Right lung (tissue), 10 donors: ENCODE results near the gene MAP7D1. TPM values are rescaled to one million over a fixed set of nuclear protein-coding genes. Genes with fewer than 3 reads are reported as not detected.

ENCODE experiments used
- DNase-seq, 2 donors: peaks; one replicate each; pipeline ENCODE4 v3.0.0-alpha.2; 2013
- long read RNA-seq, 8 donors: transcript quantifications; one replicate each; lab custom pipeline, GENCODE V29; 2026
- polyA plus RNA-seq, 5 donors: library from polyadenylated mRNA; unstranded; fragments of 120-200 nt; gene quantifications; one replicate each; pipeline versions ENCODE4 v1.2.1 to v1.2.3, GENCODE V29; 2013; ENCODE audit warnings: inconsistent platforms in 1 of 5, low replicate concordance in 1 of 5; ENCODE audit not compliant: insufficient read length in 5 of 5, insufficient read depth in 1 of 5

MAP7D1 gene
- 10 to 100 TPM; 49.6 to 82.4 (median 52.3) TPM for polyA plus RNA-seq
- long read RNA-seq, donor 1, partial matches to known transcripts, result 17 of 18 reads
- long read RNA-seq, donor 1, other reads (novel, unspliced or antisense), result 0 of 18 reads
- long read RNA-seq, donor 2, partial matches to known transcripts, result 0 of 1 reads
- long read RNA-seq, donor 2, other reads (novel, unspliced or antisense), result 0 of 1 reads
- long read RNA-seq, donor 3, partial matches to known transcripts, result 25 of 26 reads
- long read RNA-seq, donor 3, other reads (novel, unspliced or antisense), result 0 of 26 reads
- long read RNA-seq, donor 4, partial matches to known transcripts, result 0 of 2 reads
- long read RNA-seq, donor 4, other reads (novel, unspliced or antisense), result 0 of 2 reads
- long read RNA-seq, donor 5, partial matches to known transcripts, result 16 of 18 reads
- long read RNA-seq, donor 5, other reads (novel, unspliced or antisense), result 0 of 18 reads
- long read RNA-seq, donor 6, partial matches to known transcripts, result 5 of 7 reads
- long read RNA-seq, donor 6, other reads (novel, unspliced or antisense), result 0 of 7 reads
- long read RNA-seq, donor 7, partial matches to known transcripts, result 8 of 11 reads
- long read RNA-seq, donor 7, other reads (novel, unspliced or antisense), result 0 of 11 reads
- long read RNA-seq, donor 8, partial matches to known transcripts, result 5 of 5 reads
- long read RNA-seq, donor 8, other reads (novel, unspliced or antisense), result 0 of 5 reads

DNA sequence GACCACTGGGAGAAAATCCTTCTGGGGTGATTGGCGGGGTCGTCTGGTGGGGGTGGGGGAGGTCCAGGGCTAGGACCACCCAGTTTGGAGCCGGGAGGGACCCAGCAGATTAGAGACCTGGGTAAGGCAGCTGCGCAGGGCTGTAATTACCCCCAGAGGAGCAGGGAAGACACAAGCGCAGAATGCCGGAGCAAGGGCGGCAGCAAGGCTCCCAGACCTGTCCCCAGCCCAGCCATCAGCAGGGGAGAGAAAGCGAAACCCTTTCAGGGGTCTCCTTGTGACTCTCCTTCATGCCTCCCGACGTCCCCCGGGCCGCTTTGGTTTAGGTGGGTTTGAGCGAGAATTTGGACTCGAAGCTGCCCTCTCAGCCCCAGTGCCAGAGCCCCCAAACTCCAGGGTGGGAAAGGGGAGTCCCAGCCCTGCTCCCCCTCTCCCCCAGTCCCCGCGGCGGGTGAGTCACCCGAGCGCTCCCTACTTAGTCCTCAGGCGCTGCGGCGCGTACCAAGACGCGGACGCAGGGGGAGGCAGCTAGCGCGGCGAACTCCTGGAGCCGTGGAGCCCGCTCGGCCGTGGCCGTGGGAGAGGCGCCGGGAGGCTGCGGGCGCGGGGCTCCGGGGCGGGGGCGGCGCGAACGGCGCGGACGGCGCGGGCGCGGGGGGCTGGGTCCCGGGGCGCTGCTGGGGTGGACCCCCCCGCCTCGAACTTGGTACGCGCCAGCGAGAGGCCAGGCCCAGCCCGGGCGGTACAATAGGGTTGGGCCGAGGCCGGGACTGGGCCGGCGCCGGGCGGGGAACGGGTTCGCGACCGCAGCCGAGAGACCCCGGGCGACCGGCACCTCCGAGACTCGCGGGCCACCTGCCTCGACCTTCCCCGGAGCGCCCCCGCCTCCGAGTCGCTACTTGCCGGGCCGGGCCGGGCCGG lies at the start of gene MAP7D1:
MAP7D1 (plus strand) TSS at position 753 of the 921 bp plus-strand sequence. CDS start 258 bp downstream, outside the sequence.
- peak; percentile 85 to 87 for DNase-seq

DNA sequence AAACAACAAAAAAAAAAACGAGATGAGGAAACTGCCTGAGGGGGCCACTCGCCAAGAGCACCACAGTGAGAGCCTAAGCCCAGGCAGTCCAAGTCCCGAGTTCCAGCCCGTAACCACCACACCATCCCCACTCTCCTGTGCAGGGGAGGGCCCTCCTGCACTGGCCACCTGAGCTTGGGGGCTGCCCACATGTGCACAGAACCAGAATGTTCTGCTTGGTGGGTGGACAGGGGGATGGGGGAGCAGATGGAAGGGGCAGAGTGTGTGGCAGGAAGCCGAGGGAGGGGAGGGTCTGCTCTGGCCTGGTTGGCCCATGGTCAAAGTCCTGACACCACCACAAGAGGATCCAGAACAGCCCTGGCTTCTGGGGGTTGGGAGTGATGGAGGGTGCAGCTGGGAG lies 49.7 kb upstream of the MAP7D1 start:
- DNase-seq, result no peak

DNA sequence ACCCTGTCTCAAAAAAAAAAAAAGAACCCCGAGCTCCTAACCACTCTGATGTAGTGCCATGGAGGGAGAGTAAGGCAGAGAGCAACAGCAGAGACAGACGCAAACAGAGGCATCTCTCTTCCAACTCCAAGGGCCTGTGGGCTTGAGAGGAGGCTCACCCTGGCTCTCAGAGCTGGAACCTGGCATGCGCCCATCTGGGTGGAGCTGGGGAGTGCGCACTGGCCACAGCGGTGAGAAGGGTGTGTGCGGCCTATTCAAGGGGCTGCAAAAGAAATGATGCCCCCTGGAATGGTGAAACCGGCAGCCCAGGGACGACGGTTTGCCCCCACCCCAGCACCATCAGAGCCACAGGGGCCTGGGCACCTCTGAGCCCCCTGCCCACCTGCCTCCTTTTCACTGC lies 48.6 kb upstream of the MAP7D1 start:
- DNase-seq, result no peak

DNA sequence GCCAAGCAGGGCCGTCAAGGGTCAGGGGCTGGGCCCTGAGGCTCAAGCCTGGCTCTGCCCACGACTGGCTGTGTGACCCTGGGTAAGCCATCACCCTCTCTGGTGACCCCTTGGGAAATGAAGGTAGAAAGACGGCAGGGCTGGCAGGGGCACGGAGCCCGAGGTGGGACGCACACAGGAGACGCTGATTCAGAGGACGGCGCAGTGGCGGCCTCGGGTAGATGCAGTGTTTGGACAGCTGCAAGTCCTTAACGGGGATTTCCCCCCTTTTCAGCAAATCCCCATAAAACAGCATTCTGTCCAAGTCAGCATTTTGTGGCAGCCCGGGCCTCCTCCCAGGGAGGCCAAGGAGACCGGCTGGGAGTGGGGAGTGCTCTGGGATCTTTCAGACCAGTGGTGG lies 47.6 kb upstream of the MAP7D1 start:
- DNase-seq, result no peak

DNA sequence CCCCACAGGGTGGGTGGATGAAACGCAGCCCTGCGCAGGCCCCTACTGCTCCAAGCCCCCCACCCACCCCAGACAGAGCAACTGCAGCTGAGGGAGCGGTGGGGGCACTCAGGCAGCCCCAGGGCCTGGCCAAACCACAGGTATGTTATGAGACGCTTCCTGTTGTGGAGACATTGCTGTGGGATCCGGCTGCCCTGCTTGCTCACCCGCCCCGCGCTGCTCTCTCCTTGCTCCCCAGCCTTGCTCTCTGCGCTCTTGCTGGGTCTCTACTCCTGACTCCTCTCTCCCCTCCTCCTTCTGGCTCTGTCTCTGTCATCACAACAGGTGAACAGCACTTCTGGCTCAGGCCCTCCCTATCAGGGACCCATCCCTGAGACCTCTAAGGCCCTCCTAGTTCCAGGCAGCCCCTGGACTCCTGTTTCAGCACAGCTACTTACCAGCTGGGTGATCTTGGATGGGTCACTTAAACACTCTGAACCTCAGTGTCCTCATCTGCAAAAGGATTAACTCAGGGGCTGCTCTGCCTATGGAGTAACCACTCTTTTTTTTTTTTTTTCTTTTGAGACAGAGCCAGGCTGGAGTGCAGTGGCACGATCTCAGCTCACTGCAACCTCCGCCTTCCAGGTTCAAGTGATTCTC lies 46.8 kb upstream of the MAP7D1 start:
- DNase-seq, result no peak

DNA sequence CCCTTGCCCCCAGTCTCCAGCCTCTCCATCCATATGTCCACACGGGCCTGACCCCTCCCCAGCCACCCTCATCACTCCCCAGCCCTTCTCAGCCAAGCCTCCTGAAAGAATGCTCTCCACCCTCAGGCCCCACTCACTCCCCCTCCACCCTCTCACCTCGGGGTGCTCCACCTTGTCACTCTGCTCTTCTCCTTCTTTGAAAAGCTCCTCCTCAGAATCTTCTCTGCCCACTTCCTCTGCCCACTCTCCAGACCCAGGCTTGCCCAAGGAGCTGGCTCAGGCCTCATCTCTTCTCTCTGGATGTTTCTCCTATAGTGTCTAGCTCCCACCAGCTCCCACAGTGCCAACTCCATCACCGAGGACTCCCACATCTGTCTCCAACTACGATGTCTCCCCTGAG lies 44.8 kb upstream of the MAP7D1 start:
- no peak for DNase-seq

DNA sequence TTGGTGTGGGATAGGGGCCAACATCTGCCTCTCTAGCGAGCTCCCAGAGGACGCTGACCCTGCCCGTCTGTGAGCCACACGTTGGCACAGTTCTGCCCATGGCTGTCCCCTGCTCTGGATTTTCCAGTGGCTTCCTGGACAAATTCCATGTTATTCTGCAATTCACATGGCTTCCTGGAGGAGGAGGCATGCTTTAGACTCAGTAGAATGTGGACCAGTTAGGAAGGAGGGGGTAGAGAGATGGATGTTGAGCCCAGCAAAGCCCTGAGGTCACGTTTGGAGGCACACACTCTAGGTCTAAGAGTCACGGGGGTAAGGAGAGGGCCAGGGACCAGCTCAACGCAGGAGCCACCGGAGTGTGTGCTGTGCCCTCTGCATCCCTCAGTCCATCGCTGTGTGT lies 43.1 kb upstream of the MAP7D1 start:
- no peak for DNase-seq

DNA sequence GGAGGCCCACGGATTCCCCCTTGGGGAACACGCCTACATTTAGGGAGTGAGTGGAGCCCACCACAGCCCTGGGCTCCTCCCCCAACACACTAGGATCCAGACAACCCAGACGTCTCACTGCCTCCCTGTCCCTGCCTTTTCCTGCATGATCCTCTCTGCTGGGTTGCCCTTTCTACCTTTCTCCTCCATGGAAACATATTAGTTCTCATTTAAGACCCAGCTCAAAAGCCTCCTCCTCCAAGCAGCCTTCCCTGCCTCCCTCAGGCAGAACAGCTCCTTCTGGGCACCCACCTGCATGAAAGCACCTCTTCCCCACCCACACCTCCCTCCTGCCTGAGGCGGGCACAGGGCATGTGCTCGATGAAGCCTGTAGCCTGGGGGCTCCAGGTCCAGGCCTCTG lies 41.6 kb upstream of the MAP7D1 start:
- no peak for DNase-seq

DNA sequence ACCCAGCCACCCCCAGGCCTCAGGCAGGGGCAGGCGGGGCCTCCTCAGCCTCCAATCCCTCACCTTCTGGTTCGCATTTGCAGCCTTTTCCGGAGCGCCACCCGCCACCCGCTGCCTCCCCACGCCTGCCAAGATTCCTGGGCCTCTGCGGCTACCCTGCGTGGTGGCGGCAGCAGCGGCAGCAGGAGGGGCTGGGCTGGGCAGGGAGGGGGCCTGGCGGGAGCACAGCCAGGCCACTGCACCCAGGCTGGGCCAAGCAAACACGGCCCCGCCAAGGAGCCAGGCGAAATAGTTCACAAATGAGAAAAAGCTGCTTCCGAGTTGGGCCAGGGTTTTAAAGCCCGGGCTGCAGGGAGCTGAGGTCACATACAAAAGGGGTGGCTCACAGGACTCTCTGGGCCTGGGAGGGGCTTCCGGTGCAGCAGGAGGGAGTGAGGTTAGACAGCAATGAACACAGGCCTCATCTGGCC lies 40.7 kb upstream of the MAP7D1 start:
- DNase-seq, result no peak

DNA sequence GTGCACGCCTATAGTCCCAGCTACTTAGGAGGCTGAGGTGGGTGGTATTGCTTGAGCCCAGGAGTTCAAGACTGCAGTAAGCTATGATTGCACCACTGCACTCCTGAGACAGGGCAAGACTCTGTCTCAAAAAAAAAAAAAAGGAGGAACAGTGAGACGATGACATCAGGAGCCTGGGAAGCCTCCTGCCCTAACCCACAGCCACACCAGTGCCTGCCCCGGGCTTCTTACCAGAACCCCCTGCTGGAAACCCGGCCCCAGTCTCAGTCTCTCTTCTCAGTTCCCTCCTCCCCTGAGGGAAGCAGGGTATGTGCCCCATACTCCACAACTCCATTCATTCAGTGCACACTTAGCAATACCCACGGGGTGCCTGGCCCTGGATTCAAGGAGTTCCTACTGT lies 40.0 kb upstream of the MAP7D1 start:
- DNase-seq, result no peak

DNA sequence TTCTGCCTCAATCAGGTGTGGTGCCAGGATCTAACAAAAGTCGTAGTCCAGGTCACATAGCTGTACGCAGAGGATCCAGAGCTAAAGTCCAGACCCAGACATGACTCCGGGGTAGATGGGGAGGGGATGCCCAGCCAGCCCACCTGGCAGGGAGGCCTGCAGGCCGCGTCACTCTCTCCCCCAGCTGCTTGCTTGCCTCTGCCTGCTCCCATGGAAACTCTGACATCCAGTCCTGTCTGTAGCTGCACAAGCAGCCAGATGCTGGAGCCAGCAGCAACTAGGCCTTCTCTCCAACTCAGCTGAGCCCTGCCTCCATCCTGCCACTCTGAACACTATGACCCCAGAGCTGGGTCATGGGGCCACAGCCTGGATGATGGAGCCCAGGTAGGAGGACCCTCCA lies 39.1 kb upstream of the MAP7D1 start:
- no peak for DNase-seq

DNA sequence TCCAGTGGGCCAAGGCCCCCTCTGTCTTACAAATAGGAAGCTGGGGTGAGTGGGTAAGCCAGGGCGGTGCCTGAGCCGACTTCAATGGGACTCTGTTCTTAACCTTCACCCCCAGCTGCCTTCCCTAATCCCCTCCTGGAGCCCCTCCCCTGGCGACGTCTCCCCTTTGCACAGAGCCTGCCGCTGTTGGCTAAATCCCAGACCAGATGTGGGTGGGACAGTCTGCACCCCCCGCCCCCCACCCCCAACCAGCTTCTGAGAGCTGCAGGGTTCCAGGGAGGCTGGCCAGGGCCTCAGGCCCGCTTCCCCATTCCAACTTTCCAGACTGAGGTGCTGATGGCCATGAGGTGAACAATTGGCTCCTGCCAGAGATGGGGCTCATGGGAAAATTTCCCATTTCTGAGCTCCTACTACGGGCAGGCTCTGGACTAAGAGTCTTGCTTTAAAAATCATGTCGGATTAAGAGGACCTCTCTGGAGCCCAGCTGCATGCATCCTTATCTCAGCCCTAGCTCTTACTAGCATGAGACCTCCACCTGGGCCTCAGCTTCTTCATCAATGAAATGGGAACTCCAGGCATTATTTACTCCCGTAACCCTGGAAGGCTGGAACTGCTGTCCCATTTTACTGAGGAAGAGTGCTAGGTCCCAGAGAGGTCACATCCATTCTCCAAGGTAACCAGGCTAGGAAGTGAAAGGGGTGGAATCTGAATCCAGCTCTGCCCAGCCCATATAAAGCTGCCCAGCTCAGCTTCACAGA lies 37.3 kb upstream of the MAP7D1 start:
- no peak for DNase-seq

DNA sequence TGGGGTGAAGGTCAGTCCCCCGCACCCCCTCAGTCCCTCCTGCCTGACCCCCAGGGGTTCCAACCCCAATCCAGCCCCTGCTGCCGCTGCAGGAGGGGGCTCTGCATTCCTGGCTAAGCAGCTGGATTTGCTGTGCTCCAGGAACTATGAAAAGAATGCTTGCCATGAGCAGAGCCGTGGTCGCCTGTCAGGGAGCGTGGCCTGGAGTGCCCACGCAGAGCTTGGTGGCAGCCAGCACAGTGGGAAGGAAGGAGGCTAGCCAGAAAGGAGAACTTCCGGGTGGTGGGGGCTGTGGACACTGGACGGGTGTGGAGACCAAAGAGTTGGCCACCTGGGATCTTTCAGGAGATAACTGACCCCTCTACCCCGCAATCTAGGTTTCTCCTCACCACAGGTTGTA lies 36.5 kb upstream of the MAP7D1 start:
- no peak for DNase-seq

DNA sequence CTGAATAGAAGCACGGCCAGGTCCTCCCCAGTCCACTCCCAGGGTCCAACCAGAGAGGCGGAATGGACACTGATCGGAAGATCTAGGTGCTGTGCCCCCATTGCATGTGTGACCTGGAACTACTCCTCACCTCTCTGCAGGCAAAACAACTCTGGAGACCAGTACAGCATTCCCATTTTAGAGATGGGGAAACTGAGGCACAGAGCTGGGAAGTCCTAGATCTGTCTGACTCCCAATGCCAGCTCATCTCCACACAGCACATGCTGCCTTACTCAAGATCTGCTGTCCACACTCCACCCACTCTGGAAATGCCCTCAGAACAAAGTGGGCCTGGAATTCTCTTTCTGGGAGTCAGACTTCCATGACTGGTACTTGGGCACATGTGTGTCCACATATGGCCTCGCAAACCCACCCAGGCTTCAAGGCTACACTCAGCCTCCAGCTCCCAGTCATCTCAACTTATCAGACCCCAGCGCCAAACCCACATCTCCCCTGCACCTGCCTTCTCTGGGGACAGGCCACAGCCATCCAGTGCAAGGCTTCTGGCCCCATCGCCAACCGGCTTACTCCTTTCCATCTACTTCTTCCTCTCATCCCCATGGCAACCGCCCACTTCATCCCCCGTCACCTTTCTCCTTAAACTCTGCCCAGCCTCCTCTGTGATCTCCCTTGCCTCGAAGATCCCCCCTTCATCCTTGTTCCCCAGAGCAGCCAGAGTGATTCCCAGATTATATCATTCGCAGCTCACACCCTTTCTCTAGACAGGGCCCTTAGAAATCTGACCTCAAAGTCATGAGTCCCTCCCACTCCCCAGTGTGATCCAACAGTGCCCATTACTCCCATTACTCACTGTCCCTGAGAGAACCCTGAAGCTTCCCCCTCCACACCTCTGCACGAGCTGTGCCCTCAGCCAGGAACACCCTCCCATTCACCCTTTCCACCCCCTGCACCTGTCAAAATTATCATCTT lies 33.6 kb upstream of the MAP7D1 start:
- no peak for DNase-seq

DNA sequence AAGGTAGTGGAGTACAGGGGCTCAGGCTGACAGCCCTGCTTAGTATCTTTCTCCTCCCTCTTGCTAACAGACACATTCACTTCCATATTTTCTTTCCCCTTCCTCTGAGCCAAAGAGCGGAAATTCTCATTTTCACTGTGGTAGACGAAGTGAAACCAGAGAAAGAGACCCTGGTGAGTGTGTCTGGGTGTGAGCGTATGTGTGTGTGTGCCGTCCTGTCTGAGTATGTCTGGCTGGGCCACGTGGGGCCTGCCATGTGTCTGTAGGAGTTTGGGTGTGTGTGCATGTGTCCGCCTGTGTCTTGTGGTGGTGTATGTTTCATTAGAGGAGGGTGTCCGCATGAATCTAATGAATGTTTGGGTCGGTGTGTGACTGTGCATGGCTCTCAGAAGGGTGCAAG lies 32.6 kb upstream of the MAP7D1 start:
- DNase-seq, result no peak

DNA sequence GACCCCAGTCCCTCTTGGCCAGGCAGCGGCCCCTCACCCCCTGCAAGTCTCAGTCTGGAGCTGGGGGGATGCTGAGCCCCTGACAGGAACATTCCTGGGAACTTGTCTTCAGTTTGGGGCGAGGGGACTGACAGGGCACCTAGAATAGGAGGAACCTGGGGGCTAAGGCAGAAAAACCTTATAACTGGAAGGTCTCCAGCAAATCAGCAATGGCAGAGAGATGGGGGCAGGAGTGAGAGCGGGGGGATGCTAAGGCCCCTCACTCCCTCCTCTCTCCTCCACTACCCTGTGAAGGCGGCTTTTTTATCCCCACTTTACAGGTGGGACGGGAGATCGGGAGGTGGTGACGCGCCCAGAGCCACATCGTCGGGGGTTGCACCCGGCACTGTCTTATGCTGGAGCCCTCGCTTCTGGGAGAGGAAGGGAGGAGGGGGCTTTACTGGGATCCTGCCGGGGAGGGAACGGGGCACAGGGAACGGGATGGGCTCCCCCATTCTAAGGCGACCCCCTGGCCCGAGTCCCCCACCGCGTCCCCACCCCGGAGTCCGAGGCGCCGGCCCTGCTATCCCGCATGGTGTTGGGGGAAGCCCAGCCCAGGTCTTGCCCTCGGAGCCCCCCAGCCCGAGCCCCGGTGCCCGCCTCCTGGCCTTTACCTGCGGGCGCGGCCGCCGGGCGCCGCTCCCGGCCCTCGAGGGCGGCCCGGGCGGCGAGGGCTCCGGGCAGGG lies 31.4 kb upstream of the MAP7D1 start:
- no peak for DNase-seq

DNA sequence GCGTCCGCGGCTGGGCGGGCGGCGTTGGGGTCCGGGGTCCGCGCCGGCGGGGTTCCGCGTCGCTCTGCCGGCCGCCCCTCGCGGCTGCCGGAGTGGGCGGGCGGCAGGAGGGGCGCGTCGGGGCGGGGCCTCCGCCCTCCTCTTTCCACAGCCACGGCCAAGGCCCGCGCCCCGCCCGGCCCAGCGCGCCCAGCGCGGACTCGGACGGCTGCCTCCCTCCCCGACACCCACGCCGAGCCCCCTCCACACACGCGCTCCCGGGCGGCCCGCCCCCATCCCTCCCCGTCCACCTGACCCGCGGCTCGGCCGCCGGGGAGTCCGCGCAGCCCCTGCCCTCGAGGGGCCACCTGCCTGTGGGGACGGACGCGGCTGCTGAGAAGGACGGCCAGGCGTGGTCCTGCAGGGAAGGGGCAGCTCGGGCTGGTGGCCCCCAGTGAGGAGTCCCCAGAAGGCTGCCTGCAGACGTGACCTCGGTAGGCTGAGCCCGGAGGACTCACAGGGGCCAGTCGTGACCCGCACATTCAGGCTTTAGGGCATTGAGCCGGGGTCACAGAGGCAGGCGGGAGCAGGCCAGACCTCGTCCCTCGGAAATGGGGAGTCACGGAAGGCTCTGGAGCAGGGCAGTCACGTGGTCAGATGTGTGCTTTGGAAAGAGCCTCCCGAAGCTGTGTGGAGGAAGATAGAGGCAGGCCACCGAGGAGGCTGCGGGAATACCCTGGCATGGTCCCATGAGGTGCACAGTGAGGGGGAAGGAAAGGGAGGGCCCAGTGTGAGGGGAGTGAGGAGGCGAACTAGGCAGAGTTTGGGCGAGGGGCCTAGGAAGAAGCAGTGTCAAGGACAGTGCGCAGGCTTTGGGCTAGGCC lies 30.6 kb upstream of the MAP7D1 start, which contains the start of gene COL8A2:
COL8A2 (minus strand) TSS at position 94 of the 863 bp plus-strand sequence. CDS start 24,980 bp downstream, outside the sequence.
- no peak for DNase-seq
